ENCODE measurements around the gene CHSY1.

CHSY1 gene

DNA sequence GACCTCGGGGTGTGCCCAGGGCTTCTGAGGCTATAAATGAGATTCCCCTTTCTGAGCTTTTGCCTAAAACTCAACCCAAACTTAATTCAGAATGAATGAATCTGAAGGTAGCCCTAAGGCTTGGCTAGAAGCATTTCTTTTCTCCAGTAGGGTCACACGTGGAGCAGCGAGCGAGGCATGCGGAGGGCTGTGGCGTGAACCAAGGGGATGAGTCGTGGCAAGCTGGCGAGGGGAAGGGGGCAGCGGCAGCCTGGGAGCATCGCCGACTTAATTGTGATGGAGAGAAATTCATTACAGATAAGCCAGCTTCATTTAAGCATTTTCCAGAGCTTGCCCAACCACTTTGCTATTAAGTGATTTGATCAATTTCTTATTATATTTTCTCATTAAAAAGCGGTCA is 79.9 kb downstream of the CHSY1 start:
- no peak for DNase-seq (ENCODE audit: low spot score)

GRCh38 chr15:101170568-101171350 is 81.1 kb downstream of the CHSY1 start:
- no peak for DNase-seq (ENCODE audit: low spot score)

- DNase-seq (ENCODE audit: low spot score), result no peak
Measured at GRCh38 chr15:101169495-101170071, 82.3 kb downstream of the CHSY1 start.

DNA sequence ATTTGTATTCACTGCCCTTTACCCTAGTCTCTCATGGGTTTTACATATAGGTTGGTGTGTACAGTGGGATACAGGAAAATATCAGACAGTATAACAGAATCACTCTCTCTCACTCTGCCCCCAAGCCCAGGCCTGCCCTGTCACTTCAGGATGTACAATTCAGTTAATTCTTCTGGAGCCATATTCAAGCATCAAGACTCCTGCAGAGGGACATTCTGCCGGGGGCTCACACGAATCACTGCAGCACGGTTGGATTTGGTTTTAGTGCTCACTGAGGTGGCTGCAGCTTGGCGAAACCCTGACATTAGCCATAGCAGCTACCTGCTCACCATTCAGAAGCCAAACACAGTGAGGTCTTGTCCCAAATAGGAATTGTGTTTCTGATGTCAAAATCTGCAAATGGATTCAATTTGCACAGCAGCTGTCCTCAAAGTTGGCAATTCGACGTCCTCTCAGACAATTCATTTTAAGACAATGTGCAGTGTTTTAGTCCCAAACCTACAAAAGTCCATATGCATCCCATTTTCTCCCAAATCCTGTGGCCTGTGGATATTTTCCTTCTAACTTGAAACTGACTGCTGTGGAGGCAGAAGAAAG is 82.9 kb downstream of the CHSY1 start:
- no peak for DNase-seq (ENCODE audit: low spot score)

DNA sequence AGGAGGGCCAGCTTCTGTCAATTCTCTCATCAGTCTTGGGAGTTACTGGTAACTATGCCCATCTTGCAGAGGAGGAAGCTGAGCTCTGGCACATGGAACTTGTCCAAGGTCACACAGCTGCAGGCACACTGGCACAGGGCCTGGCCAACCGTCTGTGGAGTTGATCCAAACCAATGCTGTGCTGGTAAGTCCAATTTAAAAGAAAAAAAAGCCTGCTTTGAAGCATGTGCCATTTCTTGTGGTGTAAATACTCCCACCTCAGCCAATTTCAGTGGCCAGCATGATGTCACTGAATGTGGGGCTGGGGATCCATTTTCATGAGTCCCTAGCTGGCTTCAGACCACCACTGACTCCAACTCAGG is 83.4 kb downstream of the CHSY1 start:
- DNase-seq (ENCODE audit: low spot score), result no peak

GRCh38 chr15:101167753-101168462 is 83.9 kb downstream of the CHSY1 start:
- peak; percentile 75 for DNase-seq (ENCODE audit: low spot score)

- DNase-seq (ENCODE audit: low spot score), result no peak
Measured at GRCh38 chr15:101167411-101167752, 84.5 kb downstream of the CHSY1 start.

DNA sequence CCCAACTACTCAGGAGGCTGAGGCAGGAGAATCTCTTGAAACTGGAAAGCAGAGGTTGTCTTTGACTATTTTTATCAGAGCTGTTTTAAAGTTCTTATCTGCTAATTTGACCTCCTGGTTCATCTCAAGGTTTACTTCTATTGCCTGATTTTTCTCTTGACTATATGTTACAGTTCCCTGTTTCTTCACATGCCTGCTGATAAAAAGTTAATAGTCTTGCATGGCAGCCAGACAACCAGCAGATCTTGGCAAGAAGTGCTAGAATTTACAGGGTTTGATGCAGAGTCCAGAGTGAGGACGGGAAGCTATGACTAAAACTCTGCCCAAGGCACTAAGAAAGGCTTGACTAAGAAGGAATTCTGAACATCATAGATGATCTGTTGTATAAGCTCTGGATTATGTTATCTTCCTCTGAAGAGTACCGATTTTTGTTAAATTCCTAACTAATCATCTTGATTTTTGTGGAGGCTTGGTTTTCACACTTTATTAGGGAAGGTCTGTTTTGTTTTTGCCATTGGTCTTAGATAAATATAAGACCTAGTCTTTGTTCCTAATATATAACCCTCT is 85.9 kb downstream of the CHSY1 start:
- DNase-seq (ENCODE audit: low spot score), result no peak

DNA sequence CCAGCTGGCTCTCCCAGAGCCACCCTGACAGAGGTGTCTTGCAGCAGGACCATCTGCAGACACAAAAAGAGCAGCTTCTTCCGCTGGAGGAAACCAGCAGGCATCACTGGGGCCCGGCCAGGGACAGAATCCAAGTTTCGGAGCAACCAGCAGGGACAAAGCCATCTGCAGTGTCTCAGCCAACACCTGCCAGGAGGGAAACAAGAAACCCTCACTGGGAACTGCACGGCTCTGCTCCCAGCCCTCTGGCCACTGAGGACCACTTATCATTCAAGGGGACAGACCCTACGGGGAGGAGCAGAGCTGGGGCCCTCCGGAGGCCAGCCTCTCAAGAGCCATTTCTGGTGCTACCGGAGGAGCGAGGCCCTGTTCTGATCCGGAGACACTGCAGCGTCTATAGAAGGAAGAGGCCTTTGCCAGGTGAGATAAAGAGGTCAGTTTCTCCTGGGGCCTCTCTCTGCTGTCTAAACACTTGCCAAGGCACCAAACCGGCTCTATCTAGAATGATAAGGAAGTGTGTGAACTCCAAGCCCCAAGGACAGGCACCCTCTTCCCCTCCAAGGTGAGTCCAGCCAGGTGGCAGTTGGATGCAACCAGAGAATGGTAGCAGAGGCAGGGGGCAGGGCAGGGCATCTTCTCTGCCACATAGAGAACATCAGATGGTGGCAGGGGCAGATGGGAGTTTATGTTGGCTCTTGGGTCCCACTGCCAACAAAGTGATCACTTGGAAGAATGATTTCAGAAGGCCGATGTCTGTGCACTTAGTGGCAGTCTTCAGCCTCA is 89.0 kb downstream of the CHSY1 start:
- DNase-seq (ENCODE audit: low spot score), result no peak

GRCh38 chr15:101161656-101162055 is 90.2 kb downstream of the CHSY1 start:
- DNase-seq (ENCODE audit: low spot score), result no peak

DNA sequence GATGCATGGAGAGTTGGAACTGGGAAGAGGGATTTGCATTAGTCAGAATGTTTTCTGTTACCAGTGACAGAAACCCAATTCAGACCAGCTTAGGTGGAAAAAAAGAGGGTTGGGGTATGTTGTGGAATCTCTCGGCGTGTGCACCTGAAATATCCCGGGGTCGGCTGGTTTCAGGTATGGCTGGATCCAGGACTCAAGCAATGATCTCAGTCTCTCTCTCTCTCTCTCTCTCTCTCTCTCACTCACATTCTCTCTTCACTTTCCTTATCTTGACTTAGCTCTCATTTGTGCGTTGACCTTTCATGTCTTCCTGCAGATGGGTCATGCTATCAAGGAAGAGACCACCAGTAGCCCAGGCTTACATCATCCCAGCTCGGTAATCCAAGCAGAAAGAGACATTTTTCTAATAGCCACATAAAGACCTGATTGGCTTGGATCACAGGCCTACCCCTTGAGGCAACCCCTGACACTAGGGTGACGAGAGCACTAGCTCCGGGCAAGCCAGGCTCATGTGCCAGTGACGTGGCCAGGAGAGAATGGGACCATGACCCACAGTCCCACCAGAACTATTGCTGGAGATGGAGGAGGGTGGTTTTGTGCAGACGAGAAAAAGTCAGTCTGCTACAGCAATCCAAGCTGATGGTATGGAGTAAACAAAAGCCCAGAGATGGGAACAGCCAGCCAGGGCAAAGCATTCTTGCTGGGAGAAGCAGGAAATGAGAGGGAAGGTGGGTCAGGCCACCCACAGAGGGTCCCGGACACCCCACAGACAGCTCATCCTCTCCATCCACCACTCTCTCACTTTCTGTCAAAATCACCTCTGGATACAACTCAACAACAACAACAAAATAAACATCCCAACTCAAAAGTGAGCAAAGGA is 91.7 kb downstream of the CHSY1 start:
- DNase-seq (ENCODE audit: low spot score), result no peak

- no peak for DNase-seq (ENCODE audit: low spot score)
Measured at GRCh38 chr15:101159096-101159935, 92.5 kb downstream of the CHSY1 start.

- DNase-seq (ENCODE audit: low spot score), result no peak
Measured at GRCh38 chr15:101158166-101159095, 93.4 kb downstream of the CHSY1 start.

DNA sequence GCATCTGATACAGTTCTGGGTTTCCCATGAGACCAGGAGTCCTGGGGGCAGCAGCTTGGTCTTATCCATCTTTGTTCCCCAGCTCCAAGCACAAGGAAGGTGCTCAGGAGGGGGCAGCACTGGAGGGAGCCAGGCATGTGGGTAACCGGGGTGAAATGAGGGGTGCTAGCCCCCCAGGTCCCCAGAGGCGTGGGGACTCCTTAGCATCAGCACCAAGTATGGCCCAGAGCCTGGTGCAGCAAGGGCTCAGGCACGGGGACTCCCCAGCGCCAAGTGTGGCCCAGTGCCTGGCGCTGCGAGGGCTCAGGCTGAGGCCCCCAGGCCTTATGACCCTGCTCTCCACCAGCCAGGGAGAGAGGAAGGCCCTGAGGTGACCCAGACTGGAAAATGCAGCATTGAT is 94.1 kb downstream of the CHSY1 start:
- DNase-seq (ENCODE audit: low spot score), result no peak

DNA sequence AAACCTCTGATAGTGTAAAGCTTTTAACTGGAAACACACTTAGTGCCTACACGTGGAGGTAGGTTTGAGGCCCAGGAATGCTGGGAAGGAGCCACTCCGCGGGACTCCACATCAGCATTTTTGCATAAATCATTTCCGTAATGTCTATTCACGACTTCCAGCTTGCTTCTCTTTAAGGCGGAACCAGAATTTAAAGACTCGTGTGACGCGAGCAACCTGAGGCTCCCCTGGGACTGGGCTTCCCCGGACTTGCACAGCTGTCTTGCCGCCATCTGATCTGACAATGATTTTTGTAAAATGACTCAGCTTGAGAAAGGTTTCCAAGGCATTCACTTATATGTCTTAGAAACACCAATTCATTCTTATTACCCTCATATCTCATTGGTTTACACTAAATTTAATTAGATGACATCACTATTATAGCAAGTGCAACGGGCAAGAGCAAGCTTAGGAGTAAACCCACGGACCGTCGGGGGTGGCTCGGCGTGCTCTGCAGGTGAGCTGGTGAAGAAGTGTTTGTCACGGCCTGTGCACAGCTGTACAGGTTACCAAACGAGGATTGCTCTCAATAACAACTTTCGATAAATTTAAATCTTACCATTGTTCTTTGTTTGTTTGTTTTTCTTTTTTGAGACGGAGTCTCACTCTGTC is 95.2 kb downstream of the CHSY1 start:
- no peak for DNase-seq (ENCODE audit: low spot score)

DNA sequence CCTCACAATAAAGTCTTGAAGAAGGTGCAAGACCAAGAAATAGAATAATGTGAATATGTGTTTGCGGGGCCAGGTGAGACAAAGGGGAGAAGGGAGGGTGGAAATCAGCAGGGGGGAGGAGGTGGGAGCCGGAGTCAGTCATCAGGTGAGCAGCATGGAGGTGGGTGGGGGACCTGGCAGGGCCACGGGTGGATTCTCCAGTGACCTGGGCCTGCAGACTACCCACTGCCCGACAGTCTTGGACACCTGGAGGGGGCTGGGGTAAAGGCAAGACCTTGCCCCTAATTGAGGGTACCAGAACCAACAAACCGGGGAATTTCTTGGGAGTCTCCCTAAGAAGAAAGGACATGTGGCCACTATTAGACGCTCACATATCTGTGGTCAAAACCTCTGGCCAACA is 95.8 kb downstream of the CHSY1 start:
- no peak for DNase-seq (ENCODE audit: low spot score)

DNA sequence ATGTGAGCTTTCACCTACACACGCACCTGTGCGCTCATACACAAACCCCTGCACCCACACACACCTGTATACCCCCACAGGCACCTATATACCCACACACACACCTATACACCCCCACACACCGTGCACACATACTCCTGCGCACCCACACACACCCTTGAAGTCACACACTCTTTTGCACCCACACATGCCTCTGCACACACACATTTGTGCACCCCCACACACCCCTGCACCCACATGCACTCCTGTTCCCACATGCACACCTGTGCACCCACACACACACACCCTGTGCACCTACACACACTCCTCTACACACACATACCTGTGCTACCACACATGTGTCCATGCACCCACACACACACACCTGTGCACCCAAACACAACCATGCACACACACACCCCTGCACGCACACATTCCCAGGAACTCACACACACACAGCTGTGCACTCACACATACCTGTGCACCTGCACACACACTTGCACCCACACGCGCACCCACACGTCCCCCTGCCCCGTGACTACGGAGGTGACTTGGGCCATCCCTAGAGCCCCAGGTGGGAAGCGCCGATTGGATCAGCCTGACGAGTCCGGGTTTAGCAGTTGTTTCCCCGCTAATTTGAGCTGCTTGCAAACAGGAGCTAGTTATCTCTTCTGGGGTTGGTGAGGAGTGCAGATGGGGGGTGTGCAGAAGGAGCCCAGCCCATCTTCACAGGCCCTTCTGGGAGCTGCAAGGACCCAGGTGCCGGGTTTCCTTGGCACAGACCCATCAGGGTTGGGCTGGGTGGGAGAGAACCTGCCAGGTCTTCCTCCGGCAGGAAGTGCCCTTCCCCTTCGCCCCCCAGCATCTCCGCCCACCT is 97.8 kb downstream of the CHSY1 start:
- no peak for DNase-seq (ENCODE audit: low spot score)
